BE2C (cell line): ENCODE results near the gene DDX39B.

Source experiments
- DNase-seq: peaks from one replicate; pipeline ENCODE4 v3.0.0-alpha.2; 2020
- H3K27me3 ChIP-seq: fragments of 250-450 bp; sonication (Bioruptor Pico); 2 replicates; pipeline ENCODE4 v1.5.1; 2020; ENCODE audit warnings: mild to moderate bottlenecking
- H3K36me3 ChIP-seq: fragments of 250-450 bp; sonication (Bioruptor Pico); 2 replicates; pipeline ENCODE4 v1.5.1; 2020; ENCODE audit warnings: mild to moderate bottlenecking
- H3K4me1 ChIP-seq: fragments of 250-450 bp; sonication (Bioruptor Pico); 2 replicates; pipeline ENCODE4 v1.5.1; 2020
- H3K4me3 ChIP-seq: 2 replicates; pipeline ENCODE4 v1.5.1; 2011; ENCODE audit warnings: low read depth, low read length
- H3K9me3 ChIP-seq: fragments of 250-450 bp; sonication (Bioruptor Pico); 2 replicates; pipeline ENCODE4 v1.5.1; 2020
- TF ChIP-seq, protein P1 (sequence below): IDR thresholded peaks from 2 replicates; pipeline ENCODE4 v1.5.1; 2012; ENCODE audit warnings: mild to moderate bottlenecking, low read depth, low read length

DDX39B gene

DNA sequence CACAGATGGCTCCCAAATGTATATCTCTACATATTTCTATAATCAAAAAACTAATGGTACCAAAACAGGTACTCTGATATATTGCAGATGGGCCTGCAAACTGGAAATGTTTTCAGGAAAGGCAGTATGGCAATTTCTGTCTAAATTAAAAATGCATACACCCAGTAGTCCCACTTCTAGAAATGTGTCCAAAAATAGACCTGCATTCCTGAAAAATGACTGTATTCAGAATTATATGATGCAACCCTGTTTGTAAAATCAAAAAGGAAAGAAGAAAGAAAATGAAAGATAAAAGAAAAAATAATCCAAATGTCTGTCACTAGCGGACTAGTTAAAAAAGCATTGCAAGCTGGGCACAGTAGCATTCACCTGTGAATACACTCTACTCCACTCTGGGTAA, 56.7 kb downstream of the DDX39B start:
- no peak for DNase-seq

DNA sequence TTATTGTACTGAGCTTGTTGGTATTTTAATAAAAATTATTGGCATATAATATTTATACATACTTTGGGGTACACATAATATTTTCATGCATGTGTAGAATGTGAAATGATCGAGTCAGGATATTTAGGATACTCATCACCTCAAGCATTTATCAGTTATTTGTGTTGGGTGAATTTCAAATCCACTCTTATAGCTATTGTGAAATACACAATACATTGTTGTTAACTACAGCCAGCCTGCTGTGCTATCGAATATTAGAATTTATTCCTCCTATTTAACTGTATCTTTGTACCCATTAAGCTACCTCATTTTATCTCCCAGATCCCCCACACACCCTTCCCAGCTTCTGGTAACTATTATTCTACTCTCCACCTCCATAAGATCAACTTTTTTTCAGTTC, 58.4 kb downstream of the DDX39B start:
- no peaks in the 10 kb centered on the region for H3K4me1 ChIP-seq
- no peaks in the 10 kb centered on the region for H3K36me3 ChIP-seq
- no peak for DNase-seq
- H3K9me3 ChIP-seq: no peaks in the 10 kb centered on the region
- peaks cover 52% of the 10 kb centered on the region for H3K27me3 ChIP-seq
- H3K4me3 ChIP-seq: no peak overlapping the region
- TF ChIP-seq, protein P1, sequence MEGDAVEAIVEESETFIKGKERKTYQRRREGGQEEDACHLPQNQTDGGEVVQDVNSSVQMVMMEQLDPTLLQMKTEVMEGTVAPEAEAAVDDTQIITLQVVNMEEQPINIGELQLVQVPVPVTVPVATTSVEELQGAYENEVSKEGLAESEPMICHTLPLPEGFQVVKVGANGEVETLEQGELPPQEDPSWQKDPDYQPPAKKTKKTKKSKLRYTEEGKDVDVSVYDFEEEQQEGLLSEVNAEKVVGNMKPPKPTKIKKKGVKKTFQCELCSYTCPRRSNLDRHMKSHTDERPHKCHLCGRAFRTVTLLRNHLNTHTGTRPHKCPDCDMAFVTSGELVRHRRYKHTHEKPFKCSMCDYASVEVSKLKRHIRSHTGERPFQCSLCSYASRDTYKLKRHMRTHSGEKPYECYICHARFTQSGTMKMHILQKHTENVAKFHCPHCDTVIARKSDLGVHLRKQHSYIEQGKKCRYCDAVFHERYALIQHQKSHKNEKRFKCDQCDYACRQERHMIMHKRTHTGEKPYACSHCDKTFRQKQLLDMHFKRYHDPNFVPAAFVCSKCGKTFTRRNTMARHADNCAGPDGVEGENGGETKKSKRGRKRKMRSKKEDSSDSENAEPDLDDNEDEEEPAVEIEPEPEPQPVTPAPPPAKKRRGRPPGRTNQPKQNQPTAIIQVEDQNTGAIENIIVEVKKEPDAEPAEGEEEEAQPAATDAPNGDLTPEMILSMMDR: no peak

More for the DNA sequence above, 56.7 kb downstream of the DDX39B start:
- TF ChIP-seq, protein P1: no peak
- Histone ChIP-seq H3K4me3 (no peak overlapping the region), H3K27me3 (peaks cover 40% of the 10 kb centered on the region), H3K36me3 (no peaks in the 10 kb centered on the region), H3K9me3 (no peaks in the 10 kb centered on the region), H3K4me1 (no peaks in the 10 kb centered on the region)

DNA sequence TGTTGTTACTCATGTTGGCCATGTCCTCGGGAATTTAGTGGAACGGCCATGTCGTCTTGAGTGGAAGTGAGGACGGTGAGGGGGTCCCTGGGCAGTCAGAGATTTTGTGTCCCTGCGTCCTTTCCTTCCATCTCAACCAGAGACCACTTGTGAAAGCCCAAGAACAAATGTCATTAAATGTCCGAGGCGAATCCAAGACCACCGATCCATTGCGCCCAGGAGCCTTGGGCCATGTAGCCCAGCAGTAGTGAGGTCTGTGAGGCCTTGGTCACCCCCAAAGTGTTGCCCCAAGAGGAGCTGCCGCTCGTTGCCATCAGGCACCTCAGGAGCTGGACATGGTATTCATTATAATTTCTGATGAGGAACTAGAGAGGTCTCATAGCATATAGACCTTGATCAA, 61.2 kb downstream of the DDX39B start:
- no peak overlapping the region for H3K4me3 ChIP-seq
- H3K36me3 ChIP-seq: no peaks in the 10 kb centered on the region
- H3K4me1 ChIP-seq: no peaks in the 10 kb centered on the region
- H3K9me3 ChIP-seq: no peaks in the 10 kb centered on the region
- no peak for DNase-seq
- TF ChIP-seq, protein P1: no peak
- peaks cover 63% of the 10 kb centered on the region for H3K27me3 ChIP-seq
